ENCODE measurements around the gene HCK.

DNA sequence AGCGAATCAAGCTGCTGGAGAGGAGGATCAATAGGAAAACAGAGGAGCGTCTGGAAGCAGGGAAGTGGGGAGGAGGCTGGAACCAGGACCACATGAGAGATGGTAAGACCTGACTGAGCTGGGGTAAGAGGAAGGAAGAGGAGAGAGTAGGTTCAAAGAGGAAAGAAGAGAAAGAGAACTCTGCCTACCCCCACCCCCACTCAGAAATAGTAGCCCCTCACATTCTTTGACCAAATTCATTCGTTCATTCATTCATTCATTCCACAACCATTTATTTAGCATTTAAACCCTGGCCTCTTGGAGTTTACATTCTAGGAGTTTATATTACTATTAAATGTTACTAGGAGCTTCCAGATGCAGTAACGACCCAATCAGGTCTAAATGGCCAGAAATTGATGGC lies 15.8 kb upstream of the HCK start:
- TF ChIP-seq POLR2A (IDR thresholded peaks at IDR 0.05; ENCODE audit: low read length) (no peak), GATA1 (IDR thresholded peaks at IDR 0.05; ENCODE audit: low read depth, low read length) (no peak)

Data from erythroblast (primary cell).